ENCODE data around the gene IL17RD.

The IL17RD gene

DNA sequence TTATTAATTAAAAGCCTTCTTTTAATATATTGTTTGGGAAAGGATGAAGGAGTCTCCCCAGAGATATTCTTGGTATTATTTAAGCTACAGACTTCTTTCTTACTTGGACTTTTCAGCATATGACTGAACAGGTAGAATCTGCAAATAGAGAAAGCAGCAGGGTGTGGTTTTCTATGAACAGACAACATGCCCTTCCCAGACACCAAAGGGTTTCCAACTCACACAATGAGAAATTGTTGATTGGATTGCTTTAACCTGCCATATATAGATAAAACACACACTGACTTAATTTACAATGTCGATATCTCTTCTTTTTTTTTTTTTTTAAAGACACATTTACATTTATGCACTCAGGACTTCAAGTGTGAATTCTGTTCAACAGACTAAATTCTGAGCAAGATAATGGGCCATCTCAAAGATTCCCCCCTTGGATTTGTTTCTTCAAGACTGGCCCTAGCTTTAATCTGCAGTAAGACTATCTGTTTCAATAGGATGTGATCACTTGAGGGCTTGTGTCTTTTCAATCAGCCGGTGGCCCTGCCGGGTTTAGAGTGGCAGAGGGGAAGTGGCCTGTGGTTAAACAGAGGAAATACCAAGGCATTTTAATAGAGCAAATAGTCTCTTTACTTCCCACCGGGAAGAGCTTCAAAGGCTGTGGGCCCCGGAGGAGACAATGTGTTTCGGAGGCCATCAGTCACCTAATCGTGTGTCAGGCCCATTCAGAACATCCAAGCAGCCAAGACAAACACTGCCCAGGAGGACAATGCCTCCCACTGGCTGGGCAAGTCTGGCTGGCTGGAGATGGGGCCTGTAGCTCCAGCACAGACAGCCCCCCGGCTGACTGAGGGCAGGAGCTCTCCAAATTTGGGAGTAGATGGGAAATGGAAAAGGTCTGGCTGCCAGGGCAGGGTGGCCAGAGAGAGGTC is 6.1 kb downstream of the IL17RD start:
- DNase-seq, result peak; percentile 50

DNA sequence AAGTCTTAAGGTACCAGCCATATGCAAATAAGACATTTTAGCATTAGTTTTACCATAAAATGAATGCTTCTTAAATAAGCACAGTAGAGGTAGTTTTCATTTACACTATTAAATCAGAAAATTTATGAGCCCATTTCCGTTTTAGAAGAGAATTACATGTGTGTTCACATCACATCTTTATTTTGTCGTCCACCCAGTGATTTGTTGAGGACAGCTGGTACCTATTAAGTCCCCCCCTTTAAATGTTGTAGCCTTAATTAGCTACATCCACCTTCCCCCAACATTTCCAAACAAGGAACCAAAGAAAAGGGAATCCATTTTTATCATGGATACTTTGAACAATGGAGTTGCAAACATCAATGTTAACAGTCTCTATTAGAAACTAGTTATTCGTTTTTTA is 6.8 kb downstream of the IL17RD start:
- no peak for DNase-seq

DNA sequence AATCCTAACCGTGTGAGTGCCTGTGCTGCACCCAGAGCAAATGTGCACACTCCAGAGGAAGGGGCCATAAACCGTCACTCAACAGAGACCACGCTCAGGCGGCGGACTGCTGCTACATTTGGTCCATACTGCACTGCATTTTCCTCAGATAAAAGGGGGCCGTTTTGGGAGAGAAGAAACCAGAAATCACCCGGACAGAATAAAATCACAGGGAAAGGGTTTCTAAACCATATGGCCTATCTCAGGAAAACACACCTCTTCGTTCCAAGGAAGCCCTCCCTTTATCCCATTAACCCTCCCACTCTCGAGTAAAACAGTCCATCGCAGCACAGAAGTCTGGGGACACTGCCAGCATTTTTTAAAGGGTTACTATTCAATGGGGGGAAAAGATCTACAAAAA is 7.6 kb downstream of the IL17RD start:
- no peak for DNase-seq

DNA sequence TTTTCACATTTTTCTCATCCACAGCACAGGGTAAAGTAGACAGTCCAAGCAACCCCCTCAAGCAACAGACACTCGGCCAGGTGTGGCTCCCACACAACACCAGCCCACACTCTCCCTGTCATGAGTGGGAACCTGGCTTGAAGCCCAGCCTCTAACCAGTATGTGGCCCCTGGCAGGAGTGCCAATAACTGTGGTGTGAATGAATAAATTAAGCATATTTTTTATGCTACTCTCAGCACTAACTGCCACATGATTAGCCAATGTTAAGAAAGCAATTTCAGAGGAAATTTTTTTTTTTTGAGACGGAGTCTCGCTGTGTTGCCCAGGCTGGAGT is 9.9 kb downstream of the IL17RD start:
- DNase-seq, result no peak

DNA sequence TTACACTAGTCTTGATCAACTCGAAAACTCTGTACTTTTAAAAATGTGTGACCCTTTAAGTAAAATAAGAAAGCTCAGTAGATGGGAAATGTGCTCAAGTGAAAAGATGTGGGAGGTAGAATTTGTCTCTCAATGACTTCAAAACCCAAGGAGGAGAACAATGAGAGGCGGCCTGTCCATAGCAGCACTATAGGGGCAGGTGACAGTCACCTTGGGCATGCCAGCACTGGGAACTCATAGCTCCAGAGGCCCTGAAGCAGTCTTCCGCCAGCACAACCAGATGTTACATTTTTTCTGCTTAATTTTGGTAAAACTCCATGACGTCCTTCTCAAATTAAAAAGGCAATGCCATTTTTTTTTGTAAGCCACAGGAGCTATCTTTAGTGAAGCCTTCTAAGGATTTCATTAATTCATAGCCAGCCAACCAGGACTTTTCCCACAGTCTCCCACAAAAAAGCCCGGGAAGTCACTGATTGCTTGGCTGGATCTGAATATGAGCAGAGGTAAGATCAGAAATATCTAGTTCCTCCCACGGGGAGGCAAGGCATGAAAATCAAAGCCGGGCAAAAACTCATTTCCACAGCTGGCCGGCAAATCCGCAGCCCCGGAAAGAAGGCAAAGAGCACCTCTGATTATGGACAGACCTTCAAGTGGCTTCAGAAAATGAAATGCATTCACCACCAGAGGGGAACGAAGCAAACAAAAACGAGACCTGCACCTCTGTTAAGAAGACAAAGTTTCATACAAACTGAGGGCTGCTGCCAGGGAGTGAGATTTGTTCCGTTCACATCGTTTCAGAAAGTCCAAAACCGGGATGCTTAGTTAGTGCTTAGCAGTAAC is 10.5 kb downstream of the IL17RD start:
- no peak for DNase-seq

DNA sequence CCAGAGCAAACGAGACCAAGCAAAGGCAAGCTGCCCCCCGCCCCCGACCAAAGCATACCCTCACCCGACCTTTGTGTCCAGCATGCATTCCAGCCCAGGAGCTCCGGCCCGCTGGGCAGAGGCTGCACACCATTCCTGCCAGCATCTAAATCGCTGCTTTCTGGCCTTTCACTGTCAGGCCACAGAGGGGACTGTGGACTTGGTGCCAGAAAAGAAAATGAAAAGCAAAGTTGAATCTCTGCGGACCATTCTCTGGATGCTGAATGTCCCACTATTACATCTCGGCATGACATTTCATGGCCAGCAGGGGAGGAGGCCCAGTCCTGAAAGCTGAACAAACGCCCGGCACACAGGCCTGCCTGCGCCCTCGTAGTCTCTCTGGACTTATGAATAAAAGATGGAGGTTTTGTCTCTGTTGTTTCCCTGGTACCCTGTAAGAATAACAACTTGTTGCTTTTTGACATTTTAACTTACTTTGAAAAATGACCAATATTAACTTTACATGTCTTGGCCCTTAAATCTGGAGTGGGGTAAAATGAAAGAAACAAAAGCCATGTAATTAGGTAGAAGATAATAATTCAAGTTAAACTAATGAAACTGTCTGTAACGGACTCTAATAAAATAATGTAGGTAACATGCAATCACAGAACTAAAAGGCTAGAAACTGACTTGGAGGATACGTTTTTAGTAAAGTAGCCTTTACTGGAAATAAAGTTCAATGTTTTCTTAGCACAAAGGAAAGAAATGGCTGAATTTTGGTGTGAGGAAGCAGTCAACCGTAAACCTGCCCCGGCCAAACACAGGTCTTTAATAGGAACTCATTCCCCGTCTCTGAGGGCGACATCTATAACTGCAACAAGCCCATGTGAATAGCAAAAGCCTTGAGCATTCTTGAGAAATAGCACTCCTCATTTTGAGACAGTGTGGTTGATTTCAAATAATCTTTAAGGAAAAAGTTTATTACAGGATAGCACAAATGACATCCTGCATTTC is 12.7 kb downstream of the IL17RD start:
- DNase-seq, result no peak

DNA sequence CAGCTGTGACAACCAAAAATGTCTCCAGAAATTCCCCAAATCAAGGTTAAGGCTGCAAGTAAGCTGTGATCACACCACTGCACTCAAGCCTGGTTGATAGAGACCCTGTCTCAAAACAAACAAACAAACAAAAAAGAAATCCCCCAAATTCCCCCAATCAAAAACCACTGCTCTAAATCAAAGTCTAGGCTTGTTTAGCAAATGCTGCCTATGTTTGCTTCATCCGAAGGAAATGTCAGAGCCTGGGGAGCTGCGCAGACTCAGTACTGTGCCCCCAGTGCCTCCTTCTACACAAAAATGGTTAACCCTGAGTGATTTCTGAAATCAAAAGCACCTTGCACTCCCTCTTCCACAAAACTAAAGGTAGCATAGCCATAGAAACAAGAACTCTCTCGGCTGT is 13.4 kb downstream of the IL17RD start:
- no peak for DNase-seq

DNA sequence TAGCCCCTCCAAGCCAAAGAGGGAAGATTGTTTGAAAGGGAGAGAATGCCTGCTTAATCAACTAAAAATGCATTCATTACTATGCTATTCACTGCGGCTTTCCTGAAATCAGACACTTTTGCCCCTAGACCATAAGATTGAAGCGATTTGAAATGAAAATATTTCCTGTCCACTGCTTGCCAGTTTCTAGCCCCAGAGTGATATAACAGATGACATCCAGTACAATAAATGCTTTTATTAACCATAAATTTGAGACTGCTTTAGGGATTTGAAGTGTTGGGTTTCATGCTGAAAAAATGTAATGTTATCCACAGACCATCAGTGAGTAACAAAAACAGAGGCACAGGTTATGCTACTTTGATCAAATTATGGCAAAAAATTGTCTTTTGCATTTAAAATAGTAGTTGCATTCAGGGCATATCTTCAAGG is 14.1 kb downstream of the IL17RD start:
- no peak for DNase-seq

DNA sequence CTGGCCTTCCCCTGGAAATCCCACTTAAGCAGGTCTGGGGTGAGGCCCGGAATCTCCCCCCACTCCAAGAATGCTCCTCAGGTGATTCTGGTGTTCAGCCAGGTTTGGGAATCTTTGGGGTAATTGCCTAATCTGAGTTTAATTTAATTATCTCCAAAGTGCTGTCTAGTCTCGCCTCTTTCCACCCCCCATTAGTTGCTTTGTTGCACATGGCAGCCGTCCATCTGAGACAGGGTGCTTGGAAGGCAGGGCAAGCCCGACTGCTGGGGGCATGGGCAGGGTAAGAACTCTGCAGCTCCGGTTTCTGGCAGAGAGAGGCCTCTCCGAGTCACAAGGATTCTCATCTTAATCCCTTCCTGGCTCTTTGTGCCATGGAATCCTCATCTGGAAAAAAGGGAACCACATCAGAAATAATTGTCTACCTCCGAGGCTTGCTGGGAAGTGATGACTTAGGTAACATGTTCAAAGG is 15.0 kb downstream of the IL17RD start:
- DNase-seq, result no peak

DNA sequence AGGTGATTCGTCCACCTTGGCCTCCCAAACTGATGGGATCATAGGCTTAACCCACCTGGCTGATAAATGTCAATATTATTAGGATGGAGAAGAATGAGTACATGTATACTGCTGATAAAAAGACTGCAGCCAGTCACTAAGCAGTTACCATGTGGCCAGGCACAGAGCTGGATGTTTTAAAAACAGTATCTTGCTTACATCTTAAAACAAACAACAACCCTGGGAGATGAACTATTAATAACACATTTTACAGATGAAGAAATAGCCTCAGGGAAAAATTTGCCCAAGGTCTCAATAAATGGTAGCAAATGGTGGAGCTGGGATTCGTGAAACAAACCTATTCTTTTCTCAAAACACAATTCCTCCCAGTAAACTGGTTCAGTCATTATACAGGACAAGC is 18.1 kb downstream of the IL17RD start:
- no peak for DNase-seq

DNA sequence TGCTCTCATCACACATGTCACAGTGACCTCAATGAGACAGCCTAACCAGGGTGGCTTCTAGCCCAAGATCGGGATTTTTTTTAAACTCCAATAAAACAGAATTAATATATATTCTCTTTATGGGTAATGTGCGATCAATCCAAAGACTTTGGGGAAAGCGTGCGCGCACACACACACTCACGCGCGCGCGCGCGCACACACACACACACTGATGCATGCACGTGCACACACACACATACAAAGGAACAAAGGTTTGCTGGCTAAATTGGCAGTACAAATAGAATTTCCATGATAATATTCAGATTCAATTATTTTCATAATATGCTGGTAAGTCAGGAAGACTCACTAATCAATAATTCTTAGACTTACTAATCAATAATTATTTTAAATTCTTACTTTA is 19.3 kb downstream of the IL17RD start:
- no peak for DNase-seq

DNA sequence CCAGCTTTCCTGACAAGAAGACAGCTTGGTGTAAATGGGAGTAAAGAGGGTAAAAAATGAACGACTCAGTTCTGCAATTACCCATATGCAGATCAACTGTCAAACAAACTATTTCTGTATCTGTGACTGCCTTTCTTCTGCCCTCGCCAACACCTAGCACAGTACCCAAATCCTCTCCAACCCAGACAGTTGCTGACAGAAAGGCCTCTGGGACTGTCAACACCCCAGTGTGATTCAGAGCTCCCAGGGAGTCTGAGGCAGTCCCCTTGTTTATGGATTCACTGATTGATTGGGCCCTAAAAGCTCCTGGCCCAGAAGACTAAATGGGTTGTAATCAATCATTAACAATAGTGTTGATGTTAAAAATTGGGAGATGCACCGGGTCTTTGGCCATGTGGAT is 20.2 kb downstream of the IL17RD start:
- DNase-seq, result no peak

DNA sequence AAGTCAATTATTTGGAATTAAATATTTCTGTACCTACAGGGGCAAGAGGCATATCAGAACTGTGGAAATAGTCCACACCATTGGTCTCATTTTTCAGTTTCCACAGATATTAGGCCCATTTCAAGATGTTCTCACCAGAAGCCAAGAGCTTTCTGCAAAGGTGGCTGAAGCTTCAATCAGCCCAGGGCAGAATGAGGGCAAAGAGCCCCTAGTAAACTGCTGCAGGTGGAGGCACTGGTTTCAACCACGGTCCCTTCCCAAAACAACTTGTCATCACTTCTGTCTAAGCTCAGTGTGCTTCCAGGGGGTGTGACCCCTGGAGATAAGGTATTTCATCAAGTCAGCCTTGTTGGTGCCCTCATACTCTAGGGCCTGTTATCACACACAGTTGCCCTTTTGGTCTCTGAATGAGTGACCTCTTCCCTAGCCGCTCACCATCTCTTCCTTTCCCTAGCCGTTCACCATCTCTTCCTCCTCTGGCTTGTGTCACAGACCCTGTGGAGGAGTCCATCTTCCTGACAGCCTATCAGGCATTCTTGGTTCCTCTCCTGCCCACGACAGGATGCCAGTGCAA is 21.2 kb downstream of the IL17RD start:
- DNase-seq, result no peak

DNA sequence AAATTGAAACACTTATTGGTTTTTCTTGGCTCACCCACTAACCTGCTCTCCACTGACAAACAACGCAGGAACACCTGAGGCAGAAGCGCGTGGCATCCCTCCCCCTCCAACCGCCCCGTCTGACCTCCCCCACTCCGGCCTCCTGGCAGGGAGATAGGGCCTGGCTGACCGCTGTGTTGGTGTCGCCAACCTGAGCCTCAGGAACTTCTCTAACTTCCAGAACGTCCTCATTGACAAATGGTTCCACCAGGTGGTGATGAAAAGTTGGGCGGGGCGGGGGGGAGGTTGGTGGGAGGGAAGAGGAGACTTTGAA is 22.8 kb downstream of the IL17RD start:
- DNase-seq, result no peak

DNA sequence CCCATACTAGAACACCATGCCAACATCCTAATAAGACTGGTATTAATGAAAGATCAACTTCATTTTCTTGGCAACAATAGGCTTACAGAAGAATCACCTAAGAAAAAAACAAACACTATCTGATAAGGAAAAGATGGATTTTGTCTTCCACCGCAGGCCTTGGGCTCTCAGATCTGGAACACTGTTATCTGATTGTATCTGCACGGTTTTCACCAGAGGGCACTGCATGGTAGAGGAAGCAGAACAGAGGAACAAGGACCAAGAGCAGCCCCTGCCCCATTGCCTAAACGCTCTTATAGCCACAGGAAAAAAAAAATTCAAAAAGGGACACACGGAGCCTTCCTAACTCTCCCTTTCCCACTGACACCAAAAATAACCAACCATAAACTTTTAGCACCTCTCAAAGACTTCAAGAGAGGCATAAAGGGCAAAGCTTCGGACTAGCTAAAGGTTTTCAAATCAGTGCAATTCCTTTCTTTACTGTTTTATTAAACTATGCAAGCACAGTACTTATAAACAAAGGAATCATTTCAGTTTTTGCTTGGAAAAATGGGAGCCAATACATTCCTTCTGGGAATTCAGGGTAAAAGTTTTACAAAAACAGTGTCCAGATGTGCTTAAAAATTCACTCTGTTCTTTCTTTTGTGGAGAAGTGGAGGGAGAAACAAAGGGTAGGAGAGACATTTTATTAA is 23.3 kb downstream of the IL17RD start:
- DNase-seq, result no peak

DNA sequence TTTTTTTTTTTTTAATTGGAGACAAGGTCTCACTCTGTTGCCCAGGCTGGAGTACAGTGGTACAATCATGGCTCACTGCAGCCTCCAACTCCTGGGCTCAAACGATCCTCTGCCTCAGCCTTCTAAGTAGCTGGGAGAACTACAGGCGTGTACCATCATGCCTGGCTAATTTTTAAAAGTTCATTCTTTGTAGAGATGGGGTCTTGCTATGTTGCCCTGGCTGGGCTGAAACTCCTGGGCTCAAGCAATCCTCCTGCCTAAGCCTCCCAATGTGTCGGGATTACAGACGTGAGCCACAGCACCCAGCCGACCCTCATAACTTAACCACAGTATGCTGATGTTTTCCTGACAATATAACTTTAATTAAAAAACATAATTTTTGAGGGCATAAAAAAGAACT is 24.3 kb downstream of the IL17RD start:
- DNase-seq, result no peak

DNA sequence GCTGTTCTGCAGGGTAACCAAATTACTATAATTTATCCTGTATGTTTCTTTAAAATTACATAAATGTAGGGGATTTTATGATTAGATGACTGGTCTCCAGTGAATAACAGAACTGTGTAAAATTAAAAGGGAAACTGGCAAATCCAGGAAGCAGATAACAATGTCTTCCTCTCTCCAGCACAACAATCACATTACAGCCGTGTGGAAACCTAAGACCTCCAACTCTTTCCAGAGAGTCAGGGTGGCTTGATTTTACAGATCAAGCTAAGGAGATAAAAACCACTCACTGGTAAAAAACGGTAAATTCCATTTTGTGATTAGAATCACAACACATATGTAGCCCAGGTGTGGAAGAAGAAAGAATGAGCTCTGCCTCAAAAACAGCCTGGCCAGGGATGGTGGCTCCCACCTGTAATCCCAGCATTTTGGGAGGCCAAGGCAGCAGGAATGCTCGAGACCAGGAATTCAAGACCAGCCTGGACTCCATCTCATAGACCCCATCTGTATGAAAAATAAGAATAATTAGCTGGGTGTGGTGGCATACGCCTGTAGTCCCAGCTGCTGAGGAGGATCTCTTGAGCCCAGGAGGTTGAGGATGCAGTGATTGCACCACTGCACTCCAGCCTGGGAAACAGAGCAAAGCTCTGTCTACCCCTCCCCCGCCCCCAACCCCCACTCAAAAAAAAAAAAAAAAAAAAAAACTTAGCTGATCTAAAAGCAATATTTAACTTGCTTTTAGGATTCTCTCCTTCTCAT is 29.0 kb downstream of the IL17RD start:
- DNase-seq, result no peak

DNA sequence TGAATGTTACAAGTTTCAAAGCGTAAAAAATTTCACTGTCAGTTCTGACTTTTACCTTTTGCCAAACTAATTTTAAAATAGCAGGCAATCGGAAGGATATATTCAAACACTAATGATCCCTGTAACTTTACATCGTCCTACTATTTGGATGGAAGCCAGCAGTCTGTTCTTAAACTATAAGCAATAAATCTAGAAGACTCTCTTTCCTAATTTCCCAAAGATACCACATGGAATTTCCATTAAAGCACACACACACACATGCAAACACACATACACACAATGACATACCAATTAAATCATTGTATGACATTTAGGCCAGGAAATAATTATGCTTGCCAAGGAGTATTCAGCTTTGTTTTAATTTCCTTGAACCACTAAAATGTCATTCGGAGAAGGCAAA is 32.0 kb downstream of the IL17RD start:
- DNase-seq, result no peak

DNA sequence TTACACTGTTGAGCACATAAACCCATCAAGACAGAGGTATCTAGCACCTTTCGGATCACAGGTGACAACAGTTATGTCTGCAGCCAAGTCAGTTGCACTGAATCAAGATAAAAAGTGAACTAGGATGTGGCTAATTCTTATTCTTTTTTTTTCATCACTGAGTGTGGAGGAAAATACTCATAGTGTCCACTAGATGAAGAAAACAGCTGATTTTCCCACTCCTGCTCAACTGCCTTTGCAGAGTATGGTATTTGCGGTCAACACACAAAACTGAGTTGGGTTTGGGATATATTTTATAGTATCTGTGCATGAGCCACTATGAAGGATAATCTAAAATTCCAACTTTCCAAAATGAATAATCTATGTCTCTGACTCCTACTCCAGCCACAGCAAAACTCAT is 32.5 kb downstream of the IL17RD start:
- DNase-seq, result no peak

DNA sequence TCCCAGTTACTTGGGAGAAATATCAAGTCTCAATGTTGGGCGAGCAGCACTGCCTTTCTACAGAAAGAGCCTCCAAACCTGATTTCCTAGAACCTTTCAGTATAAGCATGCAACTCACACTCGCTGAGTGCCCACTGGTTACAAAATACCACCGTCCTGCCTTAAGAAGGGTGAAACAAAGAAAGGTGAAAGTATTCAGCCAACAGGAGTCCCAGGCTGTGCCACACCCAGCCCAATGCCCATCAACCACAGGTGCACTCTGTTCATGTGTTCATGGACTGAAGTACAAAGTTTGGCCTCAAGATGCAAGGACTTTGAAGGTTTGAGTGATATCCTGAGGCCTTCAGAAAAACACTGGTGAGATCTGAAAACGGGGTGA is 34.0 kb downstream of the IL17RD start:
- no peak for DNase-seq

DNA sequence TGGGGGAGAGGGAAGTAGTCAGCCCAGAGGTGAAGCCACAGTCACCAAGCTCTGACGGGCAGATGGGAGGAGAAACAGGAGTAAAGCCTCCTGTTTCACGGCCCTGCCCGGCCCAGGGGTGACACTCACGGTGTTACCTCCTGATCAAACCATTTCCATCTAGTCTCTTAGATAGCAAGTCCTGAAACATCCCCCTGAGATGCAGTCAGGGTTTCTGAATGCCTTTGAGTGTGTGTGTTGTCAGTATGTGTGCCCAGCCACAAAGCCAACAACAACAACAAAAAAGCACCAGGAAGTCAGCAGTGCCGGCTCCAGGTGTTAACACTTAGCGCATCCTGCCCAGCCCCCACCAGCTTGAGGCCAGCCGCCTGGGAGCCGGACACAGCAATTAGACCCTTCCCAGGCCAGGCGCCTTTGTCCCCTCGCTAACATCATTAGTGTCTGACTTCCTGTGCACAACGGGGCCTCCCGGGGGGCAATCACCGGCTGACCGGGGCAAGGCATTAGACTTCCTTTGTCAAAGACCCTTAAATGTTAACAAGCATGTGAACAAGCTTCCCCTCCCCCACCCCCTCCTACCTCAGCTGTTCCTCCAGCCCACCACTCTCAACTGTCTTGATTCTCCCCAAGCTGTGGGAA is 34.5 kb downstream of the IL17RD start:
- no peak for DNase-seq
